Activated effector memory CD4-positive, alpha-beta T cell treated with Interleukin-2 at 50 U/mL for 16 hours (primary cell): ENCODE measurements around the gene MYEOV.

Source experiments
- DNase-seq: peaks from one replicate; pipeline ENCODE4 v3.0.0-alpha.2; 2020

MYEOV gene

DNA sequence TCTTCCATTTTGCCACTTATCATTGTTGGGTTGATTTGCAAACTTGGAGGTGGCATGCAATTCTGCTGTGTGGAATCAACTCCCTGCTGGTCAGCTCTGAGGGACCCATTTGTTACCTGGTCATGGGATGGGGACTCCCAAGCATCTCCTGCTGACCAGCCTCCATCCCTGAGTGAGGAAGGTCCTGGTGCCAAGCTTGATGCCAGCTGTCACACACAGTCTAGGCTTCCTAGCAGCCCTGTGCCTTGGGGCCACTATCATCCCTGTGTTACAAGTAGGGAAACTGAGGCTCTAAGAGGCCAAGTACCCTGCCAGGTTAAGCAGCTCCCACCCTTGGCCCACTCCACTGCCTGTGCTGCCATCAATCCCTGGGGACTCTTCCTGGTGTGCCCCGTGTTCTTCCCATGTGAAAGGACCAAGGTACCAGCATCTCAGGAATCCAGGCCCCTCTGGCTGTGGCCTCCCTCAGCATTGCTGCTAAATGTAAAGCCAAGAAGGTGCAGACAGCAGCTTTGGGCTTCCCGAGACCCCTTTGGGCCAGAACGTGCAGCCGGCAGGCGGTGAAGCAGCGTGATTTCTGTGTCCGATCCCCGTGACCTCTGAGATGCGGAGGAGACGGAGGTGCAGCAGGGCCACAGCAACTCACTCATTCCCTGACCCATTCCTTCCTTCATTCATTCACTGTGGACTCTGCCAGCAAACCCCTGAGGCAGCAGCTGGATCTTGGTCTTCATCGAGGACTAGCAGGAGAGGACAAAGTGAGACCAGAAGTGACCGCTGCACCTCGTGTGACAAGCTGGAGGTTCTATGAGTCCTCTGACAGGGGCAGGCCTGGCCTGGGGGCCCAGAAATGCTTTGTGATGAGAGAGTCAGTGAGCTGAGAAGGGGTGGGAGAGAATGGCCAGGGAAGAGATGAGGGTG is 49.7 kb downstream of the MYEOV start:
- DNase-seq = no peak

DNA sequence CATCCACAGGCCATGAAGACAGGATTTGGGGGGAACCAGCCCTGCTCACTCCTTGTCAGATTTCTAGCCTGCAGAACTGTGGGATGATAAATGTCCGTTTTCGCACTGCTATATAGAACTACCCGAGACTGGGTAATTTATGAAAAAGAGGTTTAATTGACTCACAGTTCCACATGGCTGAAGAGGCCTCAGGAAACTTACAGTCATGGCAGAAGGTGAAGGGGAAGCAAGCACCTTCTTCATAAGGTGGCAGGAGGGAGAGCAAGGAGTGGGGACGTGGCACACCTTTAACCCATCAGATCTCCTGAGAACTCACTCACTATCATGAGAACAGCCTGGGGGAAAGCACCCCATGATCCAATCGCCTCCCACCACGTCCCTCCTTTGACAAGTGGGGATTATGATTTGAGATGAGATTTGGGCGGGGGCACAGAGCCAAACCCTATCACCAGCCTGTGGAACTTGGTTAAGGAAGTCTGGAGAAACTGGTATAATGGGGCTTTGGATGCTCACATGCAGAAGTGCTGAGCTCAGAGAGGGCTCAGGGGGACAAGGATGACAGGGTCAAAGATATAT is 50.7 kb downstream of the MYEOV start:
- DNase-seq = no peak
